Neutrophil (primary cell): ENCODE measurements around the gene CKAP5.

Experiments
- H3K27ac ChIP-seq: fragments of 200-600 bp; sonication (generic); 2 replicates; pipeline ENCODE4 v1.5.1; 2016; ENCODE audit warnings: mild to moderate bottlenecking, moderate library complexity
- H3K27me3 ChIP-seq: fragments of 200-600 bp; sonication (generic); 2 replicates; pipeline ENCODE4 v1.6.0; 2016; ENCODE audit warnings: mild to moderate bottlenecking
- H3K36me3 ChIP-seq: fragments of 200-600 bp; sonication (generic); 2 replicates; pipeline ENCODE4 v1.5.1; 2017
- H3K4me1 ChIP-seq, 2 experiments: fragments of 200-600 bp in 1 of 2; sonication (generic) in 1 of 2; 1 replicate in 1 of 2; 2 replicates in 1 of 2; pipeline versions ENCODE4 v1.5.1 to v1.6.1; 2013 to 2016; ENCODE audit warnings: low read depth in 1 of 2, low read length in 1 of 2, mild to moderate bottlenecking in 1 of 2, moderate library complexity in 1 of 2; ENCODE audit not compliant: control insufficient read depth in 1 of 2, insufficient read depth in 1 of 2
- H3K4me3 ChIP-seq, 2 experiments: fragments of 200-600 bp in 1 of 2; sonication (generic) in 1 of 2; 1 replicate in 1 of 2; 2 replicates in 1 of 2; pipeline ENCODE4 v1.5.1; 2013 to 2016; ENCODE audit warnings: low read depth in 1 of 2, low read length in 1 of 2, mild to moderate bottlenecking in 1 of 2, moderate library complexity in 1 of 2
- H3K9me3 ChIP-seq: fragments of 200-600 bp; sonication (generic); 2 replicates; pipeline ENCODE4 v1.5.1; 2016
- CTCF ChIP-seq: fragments of 200-600 bp; sonication (generic); IDR thresholded peaks from 2 replicates; pipeline ENCODE4 v1.5.1; 2016; ENCODE audit warnings: antibody characterized with exemption

Gene CKAP5

GRCh38 chr11:46840116-46840515, 6.0 kb downstream of the CKAP5 start:
- Histone ChIP-seq H3K36me3 (no peaks in the 10 kb centered on the region), H3K4me3 (no peak overlapping the region), H3K27ac (no peak overlapping the region), H3K4me1 (peaks cover 5 to 11% of the 10 kb centered on the region in 2 experiments), H3K9me3 (no peaks in the 10 kb centered on the region), H3K27me3 (no peaks in the 10 kb centered on the region)
- no peak for TF ChIP-seq CTCF

GRCh38 chr11:46838501-46838900, 7.6 kb downstream of the CKAP5 start:
- Histone ChIP-seq H3K27ac (no peak overlapping the region), H3K27me3 (no peaks in the 10 kb centered on the region), H3K4me3 (no peak overlapping the region), H3K36me3 (no peaks in the 10 kb centered on the region), H3K4me1 (peaks cover 0 to 3% of the 10 kb centered on the region in 2 experiments), H3K9me3 (no peaks in the 10 kb centered on the region)
- TF ChIP-seq CTCF: no peak

GRCh38 chr11:46837860-46838259, 8.2 kb downstream of the CKAP5 start:
- TF ChIP-seq CTCF: no peak
- H3K27ac ChIP-seq: no peak overlapping the region
- no peak overlapping the region for H3K4me3 ChIP-seq
- H3K9me3 ChIP-seq: no peaks in the 10 kb centered on the region
- H3K36me3 ChIP-seq: no peaks in the 10 kb centered on the region
- H3K27me3 ChIP-seq: no peaks in the 10 kb centered on the region
- H3K4me1 ChIP-seq: peaks cover 0 to 3% of the 10 kb centered on the region in 2 experiments

- H3K27ac ChIP-seq: no peak overlapping the region
- H3K9me3 ChIP-seq: no peaks in the 10 kb centered on the region
- H3K4me1 ChIP-seq: peaks cover 0 to 3% of the 10 kb centered on the region in 2 experiments
- no peak overlapping the region for H3K4me3 ChIP-seq
- H3K36me3 ChIP-seq: no peaks in the 10 kb centered on the region
- no peak for TF ChIP-seq CTCF
- no peaks in the 10 kb centered on the region for H3K27me3 ChIP-seq
Measured at GRCh38 chr11:46836870-46837269, 9.2 kb downstream of the CKAP5 start.

- TF ChIP-seq CTCF: no peak
- H3K36me3 ChIP-seq: no peaks in the 10 kb centered on the region
- no peaks in the 10 kb centered on the region for H3K27me3 ChIP-seq
- H3K4me3 ChIP-seq: no peak overlapping the region
- H3K9me3 ChIP-seq: no peaks in the 10 kb centered on the region
- no peak overlapping the region for H3K27ac ChIP-seq
- H3K4me1 ChIP-seq: peaks cover 0 to 3% of the 10 kb centered on the region in 2 experiments
Measured at GRCh38 chr11:46836431-46836830, 9.6 kb downstream of the CKAP5 start.

GRCh38 chr11:46835897-46836296, 10.2 kb downstream of the CKAP5 start:
- Histone ChIP-seq H3K4me3 (no peak overlapping the region), H3K27me3 (no peaks in the 10 kb centered on the region), H3K4me1 (peaks cover 0 to 3% of the 10 kb centered on the region in 2 experiments), H3K27ac (no peak overlapping the region), H3K36me3 (no peaks in the 10 kb centered on the region), H3K9me3 (no peaks in the 10 kb centered on the region)
- TF ChIP-seq CTCF: no peak
